CD4-positive, alpha-beta T cell treated with Interleukin-15 for 4 hours (primary cell): ENCODE data around the gene PROKR1.

Experiments used
- DNase-seq: peaks from one replicate; pipeline ENCODE4 v3.0.0-alpha.2; 2020; ENCODE audit warnings: low spot score

PROKR1 gene

DNA sequence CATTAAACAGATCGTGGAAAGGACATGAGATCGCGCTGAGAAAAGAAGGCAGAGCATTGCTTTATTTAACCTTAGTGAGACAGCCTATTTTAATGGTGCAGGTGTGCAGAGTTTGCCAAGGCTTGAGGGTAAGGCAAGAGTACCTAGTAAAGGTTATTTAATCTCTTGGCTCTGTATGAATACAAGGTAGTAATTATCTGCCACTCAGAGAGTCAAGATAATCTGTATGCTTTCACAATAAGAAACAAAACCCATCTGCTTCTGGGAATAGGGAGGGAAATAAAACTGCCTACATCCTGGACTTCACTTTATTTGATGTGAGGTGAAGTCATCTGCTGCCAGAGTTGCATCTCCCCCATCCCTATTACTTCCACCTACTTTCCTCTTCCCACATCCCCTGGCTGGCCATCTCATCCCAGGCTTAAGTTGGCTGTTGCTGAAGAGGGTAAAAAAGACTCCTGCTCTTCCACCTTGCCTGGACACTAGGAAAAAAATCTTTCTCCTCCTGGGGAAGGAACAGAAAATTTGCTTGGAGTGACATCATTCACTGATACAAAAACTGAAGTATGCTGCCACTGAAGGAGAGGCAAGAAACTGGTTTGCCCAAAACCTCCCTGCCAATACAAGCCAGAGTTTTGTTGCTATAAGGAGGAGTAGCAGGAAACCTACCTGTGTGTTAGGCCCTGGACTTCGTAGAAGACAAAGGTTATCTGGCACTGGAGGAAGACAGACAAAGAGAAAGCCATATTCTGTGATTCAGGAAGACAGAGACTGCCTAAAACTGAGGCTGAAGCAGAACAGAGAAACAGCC, 55.4 kb downstream of the PROKR1 start:
- DNase-seq: no peak

DNA sequence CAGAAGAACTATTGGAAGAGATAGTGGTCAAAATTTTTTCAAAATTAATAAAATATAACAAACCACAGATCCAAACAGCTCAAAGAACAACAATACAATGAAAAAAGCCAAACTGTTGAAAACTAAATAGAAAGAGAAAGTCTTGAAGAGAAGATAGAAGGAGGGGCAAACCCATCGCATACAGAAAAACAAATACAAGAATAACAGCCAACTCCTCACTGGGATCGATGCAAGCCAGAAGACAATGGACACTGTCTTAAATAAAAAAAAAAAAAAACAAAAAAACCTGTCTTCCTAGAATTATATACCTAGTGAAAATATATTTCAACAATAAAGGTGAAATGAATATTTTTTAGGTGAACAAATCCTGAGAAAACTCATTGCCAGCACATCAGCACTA, 57.2 kb downstream of the PROKR1 start:
- DNase-seq: no peak

DNA sequence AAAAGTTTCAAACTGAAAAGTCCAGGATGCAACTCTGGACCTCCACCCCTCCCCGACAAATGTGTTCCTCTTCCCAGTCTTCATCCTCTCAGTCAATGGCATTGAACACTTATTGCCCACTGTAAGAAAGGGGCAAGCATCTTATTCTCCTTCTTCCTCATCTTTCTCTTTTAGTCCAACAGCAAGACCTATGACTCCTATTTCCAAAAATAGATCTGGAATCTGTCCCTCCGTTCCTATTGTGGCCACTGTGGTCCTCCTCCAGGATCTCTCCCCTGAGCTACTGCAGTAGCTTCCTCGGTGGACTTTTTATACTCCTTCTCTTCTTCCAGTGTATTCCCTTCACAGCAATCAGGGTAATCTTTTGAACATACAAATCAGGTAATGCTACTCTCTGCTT, 63.3 kb downstream of the PROKR1 start:
- no peak for DNase-seq
